Ascending aorta (tissue), 2 donors: ENCODE data around the gene CLN5. TPM values are rescaled to one million over a fixed set of nuclear protein-coding genes. Genes with fewer than 3 reads are reported as not detected.

Experiments
- DNase-seq, 2 donors: peaks; one replicate each; pipeline ENCODE4 v3.0.0-alpha.2; 2019; ENCODE audit warnings: low spot score in 2 of 2
- H3K27ac ChIP-seq, 2 donors: fragments of 200-600 bp; sonication (generic); one replicate each; pipeline ENCODE4 v1.5.1; 2016 to 2017; ENCODE audit warnings: mild to moderate bottlenecking in 1 of 2
- H3K27me3 ChIP-seq: fragments of 200-600 bp; sonication (generic); one replicate; pipeline ENCODE4 v1.5.1; 2017
- H3K36me3 ChIP-seq, 2 donors: fragments of 200-600 bp; sonication (generic); one replicate each; pipeline ENCODE4 v1.5.1; 2016
- H3K4me1 ChIP-seq, 2 donors: fragments of 200-600 bp; sonication (generic); one replicate each; pipeline ENCODE4 v1.5.1; 2016 to 2017; ENCODE audit warnings: mild to moderate bottlenecking in 1 of 2
- H3K4me3 ChIP-seq, 2 donors: fragments of 200-600 bp; sonication (generic); one replicate each; pipeline ENCODE4 v1.5.1; 2016 to 2017; ENCODE audit warnings: mild to moderate bottlenecking in 1 of 2
- H3K9me3 ChIP-seq, 2 donors: fragments of 200-600 bp; sonication (generic); one replicate each; pipeline ENCODE4 v1.5.1; 2016
- CTCF ChIP-seq, 3 experiments: fragments of 200-600 bp in 2 of 3; fragments of 450-650 bp in 1 of 3; sonication (generic) in 2 of 3; IDR thresholded peaks; one replicate each; pipeline ENCODE4 v1.5.1; 2016 to 2019; ENCODE audit warnings: antibody characterized with exemption in 3 of 3, mild to moderate bottlenecking in 1 of 3, moderate library complexity in 1 of 3
- intact Hi-C: fragments of 100-400 bp; cut with DNase I; formaldehyde crosslinking; loops from one replicate; pipeline ENCODE4 v1.15.1; 2023
- total RNA-seq: library from RNA; depleted of rRNA; stranded (reverse); fragments of >200 nt; gene quantifications from one replicate; pipeline ENCODE4 v1.1.0, GENCODE V29; 2016

Gene CLN5
- total RNA-seq = 2.0 TPM

GRCh38 chr13:76991796-76992547 lies at the start of gene CLN5:
Gene CLN5, plus strand, starts transcription at chr13:76992081. Its CDS starts 18 bp downstream, at chr13:76992099.
- Histone ChIP-seq H3K27me3 (no peaks in the 10 kb centered on the region), H3K4me3 (peak within 1 kb of the TSS; percentile 68 to 75), H3K27ac (peak within 1 kb of the TSS; percentile 80 to 93), H3K9me3 (no peaks in the 10 kb centered on the region), H3K36me3 (peaks cover 0 to 15% of the 10 kb centered on the region in 2 donors), H3K4me1 (peaks cover 0 to 9% of the 10 kb centered on the region in 2 donors)
- no peak for TF ChIP-seq CTCF (IDR thresholded peaks at IDR 0.05)
- DNase-seq = peak; percentile 82 to 97
- intact Hi-C loops = loop anchor here (1.0 to 10.0 kb wide), 3 partner anchors 35 to 1117 kb away; partner anchors contain the start of genes FBXL3 and KCTD12

- intact Hi-C loops = no loop called here
- no peak for DNase-seq
- no peak overlapping the region for H3K4me3 ChIP-seq
- H3K27ac ChIP-seq = no peak overlapping the region
- no peak for TF ChIP-seq CTCF (IDR thresholded peaks at IDR 0.05)
- no peaks in the 10 kb centered on the region for H3K36me3 ChIP-seq
- H3K9me3 ChIP-seq = no peaks in the 10 kb centered on the region
- H3K4me1 ChIP-seq = no peaks in the 10 kb centered on the region
- H3K27me3 ChIP-seq = no peaks in the 10 kb centered on the region
These were observed 49.5 kb upstream of the CLN5 start for GRCh38 chr13:76942363-76942762.

GRCh38 chr13:76943646-76944045 lies 48.2 kb upstream of the CLN5 start:
- DNase-seq = no peak
- intact Hi-C loops = no loop called here
- Histone ChIP-seq H3K27me3 (no peaks in the 10 kb centered on the region), H3K4me3 (no peak overlapping the region), H3K27ac (no peak overlapping the region), H3K4me1 (no peaks in the 10 kb centered on the region), H3K9me3 (no peaks in the 10 kb centered on the region), H3K36me3 (no peaks in the 10 kb centered on the region)
- no peak for TF ChIP-seq CTCF (IDR thresholded peaks at IDR 0.05)

GRCh38 chr13:76944456-76944855 lies 47.4 kb upstream of the CLN5 start:
- intact Hi-C loops = no loop called here
- Histone ChIP-seq H3K4me1 (no peaks in the 10 kb centered on the region), H3K4me3 (no peak overlapping the region), H3K9me3 (no peaks in the 10 kb centered on the region), H3K27ac (no peak overlapping the region), H3K36me3 (no peaks in the 10 kb centered on the region), H3K27me3 (no peaks in the 10 kb centered on the region)
- no peak for DNase-seq
- TF ChIP-seq CTCF (IDR thresholded peaks at IDR 0.05) = no peak

GRCh38 chr13:76948149-76948548 lies 43.7 kb upstream of the CLN5 start, which contains the start of gene ACOD1:
Gene ACOD1, plus strand, starts transcription at chr13:76948511. Its CDS starts 48 bp downstream, at chr13:76948559.
- H3K36me3 ChIP-seq = no peaks in the 10 kb centered on the region
- TF ChIP-seq CTCF (IDR thresholded peaks at IDR 0.05) = no peak
- no peaks in the 10 kb centered on the region for H3K4me1 ChIP-seq
- no peaks in the 10 kb centered on the region for H3K27me3 ChIP-seq
- H3K27ac ChIP-seq = no peak within 1 kb of the TSS
- no peaks in the 10 kb centered on the region for H3K9me3 ChIP-seq
- DNase-seq = no peak
- intact Hi-C loops = no loop called here
- H3K4me3 ChIP-seq = no peak within 1 kb of the TSS
